Measurements from ENCODE around the gene RBAK.

Gene RBAK

GRCh38 chr7:5005066-5005465 lies 40.6 kb upstream of the RBAK start:
- TF ChIP-seq CTCF (IDR thresholded peaks at IDR 0.05) = no peak

GRCh38 chr7:5012985-5013384 lies 32.7 kb upstream of the RBAK start:
- TF ChIP-seq CTCF (IDR thresholded peaks at IDR 0.05) = no peak

GRCh38 chr7:5020098-5020497 lies 25.6 kb upstream of the RBAK start:
- no peak for TF ChIP-seq CTCF (IDR thresholded peaks at IDR 0.05)

GRCh38 chr7:5035276-5035675 lies 10.4 kb upstream of the RBAK start:
- TF ChIP-seq CTCF (IDR thresholded peaks at IDR 0.05) = no peak

GRCh38 chr7:5036446-5036845 lies 9.2 kb upstream of the RBAK start:
- no peak for TF ChIP-seq CTCF (IDR thresholded peaks at IDR 0.05)

- TF ChIP-seq CTCF (IDR thresholded peaks at IDR 0.05) = no peak
These were observed 4.6 kb upstream of the RBAK start for GRCh38 chr7:5041047-5041446.

GRCh38 chr7:5043661-5044060 lies 2.0 kb upstream of the RBAK start:
- TF ChIP-seq CTCF (IDR thresholded peaks at IDR 0.05) = no peak

- no peak for TF ChIP-seq CTCF (IDR thresholded peaks at IDR 0.05)
These were observed 5.0 kb downstream of the RBAK start for GRCh38 chr7:5050676-5051075.
